K562 (cell line): ENCODE results near the gene IL17RB. TPM values are rescaled to one million over a fixed set of nuclear protein-coding genes. Genes with fewer than 3 reads are reported as not detected.

ENCODE experiments used
- ATAC-seq: fragments of 200-7000 bp; cut with Tn5 transposase; 3 replicates; pipeline ENCODE4 v1.9.1; 2020; ENCODE audit warnings: moderate library complexity
- BruUV-seq: library from RNA; stranded (reverse); fragments of 400-500 nt; replicated peaks from 2 replicates; lab custom pipeline; 2021; lab: Mats Ljungman, UMichigan
- CTCF ChIA-PET: fragments of 300-600 bp; formaldehyde crosslinking; extraction: SDS; loops from one replicate; lab custom pipeline; 2021; ENCODE audit warnings: low intra/inter-chr PET ratio; lab: Yijun Ruan, JAX
- POLR2A ChIA-PET: fragments of 300-600, 350-650 bp; sonication (Branson Sonifier 250); formaldehyde crosslinking; extraction: SDS; loops from one replicate; lab custom pipeline; 2021; ENCODE audit warnings: antibody characterized with exemption, inconsistent platforms; lab: Yijun Ruan, JAX
- DNase-seq, 4 experiments: peaks; one replicate each; pipeline versions ENCODE4 v3.0.0 to v3.0.0-alpha.2; 2011 to 2018; ENCODE audit warnings: low spot score in 3 of 4, mixed read lengths in 3 of 4; ENCODE audit errors: extremely low read depth in 1 of 4
- FAIRE-seq: peaks from 2 replicates; lab custom pipeline; 2011; peaks lifted over from hg19 to GRCh38; lab: Jason Lieb, UNC
- H2AFZ ChIP-seq: 2 replicates; pipeline ENCODE4 v1.6.0; 2011; ENCODE audit warnings: low read depth, low read length, control low read depth, inconsistent platforms
- H3K27ac ChIP-seq: fragments of 200-600 bp; 3 replicates; pipeline ENCODE4 v1.8.0; 2011; ENCODE audit warnings: low read depth, mild to moderate bottlenecking, control low read depth, inconsistent platforms, low read length, moderate library complexity, mixed read lengths; ENCODE audit errors: extremely low read depth
- H3K27me3 ChIP-seq, 2 experiments: fragments of 300-600 bp in 1 of 2; 2 replicates in 1 of 2; 3 replicates in 1 of 2; pipeline versions ENCODE4 v1.6.0 to v1.8.0; 2011; ENCODE audit warnings: inconsistent platforms in 2 of 2, low read length in 2 of 2, mild to moderate bottlenecking in 1 of 2, mixed read lengths in 1 of 2, moderate library complexity in 1 of 2; ENCODE audit not compliant: control insufficient read depth in 2 of 2, insufficient read depth in 2 of 2
- H3K36me3 ChIP-seq: fragments of 300-600 bp; 3 replicates; pipeline ENCODE4 v1.8.0; 2011; ENCODE audit warnings: mild to moderate bottlenecking, low read length, inconsistent platforms; ENCODE audit not compliant: control insufficient read depth, insufficient read depth
- H3K4me1 ChIP-seq, 2 experiments: fragments of 200-600 bp in 1 of 2; replicated peaks in 1 of 2; 2 replicates in 1 of 2; 3 replicates in 1 of 2; pipeline versions ENCODE4 v1.5.1 to v1.8.0; 2011; ENCODE audit warnings: inconsistent platforms in 2 of 2, low read length in 2 of 2, mild to moderate bottlenecking in 1 of 2, mixed read lengths in 1 of 2, moderate library complexity in 1 of 2; ENCODE audit not compliant: control insufficient read depth in 2 of 2, insufficient read depth in 2 of 2
- H3K4me2 ChIP-seq: 2 replicates; pipeline ENCODE4 v1.6.1; 2011; ENCODE audit warnings: low read length, control low read depth, inconsistent platforms, mixed read lengths; ENCODE audit not compliant: insufficient read depth
- H3K4me3 ChIP-seq: fragments of 200-600 bp; sonication (generic), shearing (Covaris generic); 2 replicates; pipeline ENCODE4 v1.5.1; 2016; ENCODE audit warnings: control low read depth, inconsistent platforms
- H3K79me2 ChIP-seq: fragments of 200-600 bp; 3 replicates; pipeline ENCODE4 v1.8.0; 2011; ENCODE audit warnings: low read length, inconsistent platforms; ENCODE audit not compliant: control insufficient read depth, insufficient read depth
- H3K9ac ChIP-seq, 2 experiments: 2 replicates each; pipeline versions ENCODE4 v1.6.0 to v1.6.1; 2011; ENCODE audit warnings: low read depth in 2 of 2, low read length in 2 of 2, control low read depth in 1 of 2, inconsistent platforms in 1 of 2, mild to moderate bottlenecking in 1 of 2, mixed read lengths in 1 of 2; ENCODE audit not compliant: insufficient read depth in 1 of 2
- H3K9me1 ChIP-seq: one replicate; pipeline ENCODE4 v1.6.0; 2011; ENCODE audit warnings: inconsistent platforms, mild to moderate bottlenecking, low read length, moderate library complexity; ENCODE audit not compliant: control insufficient read depth, insufficient read depth
- H3K9me3 ChIP-seq: replicated peaks from 2 replicates; pipeline ENCODE4 v1.5.1; 2011; ENCODE audit warnings: low read depth, low read length, inconsistent platforms; ENCODE audit not compliant: control insufficient read depth, insufficient read depth
- H4K20me1 ChIP-seq: replicated peaks from 2 replicates; pipeline ENCODE4 v1.6.1; 2011; ENCODE audit warnings: low read length, inconsistent platforms, mixed read lengths; ENCODE audit not compliant: control insufficient read depth, insufficient read depth
- BCOR ChIP-seq: fragments of 450-650 bp; IDR thresholded peaks from 2 replicates; pipeline ENCODE4 v1.6.1; 2016
- CREB1 ChIP-seq, 2 experiments: sonication (generic) in 1 of 2; formaldehyde crosslinking in 1 of 2; IDR thresholded peaks; 2 replicates each; pipeline versions ENCODE4 v1.6.1 to v1.8.0; 2012 to 2022; ENCODE audit warnings: inconsistent platforms in 1 of 2, mild to moderate bottlenecking in 1 of 2, missing genetic modification reagents in 1 of 2, moderate library complexity in 1 of 2
- NCOA4 ChIP-seq: fragments of 450-650 bp; IDR thresholded peaks from 2 replicates; pipeline ENCODE4 v1.6.1; 2018; ENCODE audit warnings: mild to moderate bottlenecking; ENCODE audit not compliant: partially characterized antibody
- NELFE ChIP-seq: IDR thresholded peaks from 2 replicates; pipeline ENCODE4 v1.6.1; 2011; ENCODE audit warnings: mild to moderate bottlenecking; ENCODE audit not compliant: insufficient read depth, insufficient read length
- PURB ChIP-seq: sonication (generic); formaldehyde crosslinking; IDR thresholded peaks from 2 replicates; pipeline ENCODE4 v1.9.0; 2021; ENCODE audit warnings: low read depth, mild to moderate bottlenecking, missing genetic modification reagents
- SMARCC2 ChIP-seq: fragments of 450-650 bp; IDR thresholded peaks from 2 replicates; pipeline ENCODE4 v1.6.1; 2017; ENCODE audit warnings: antibody characterized with exemption, moderate library complexity, mild to moderate bottlenecking, low read depth
- ZNF124 ChIP-seq: sonication (generic); formaldehyde crosslinking; IDR thresholded peaks from 2 replicates; pipeline ENCODE4 v1.8.1; 2022; ENCODE audit warnings: missing genetic modification reagents
- ZNF165 ChIP-seq: fragments of 250-450 bp; sonication (Bioruptor Pico); IDR thresholded peaks from 2 replicates; pipeline ENCODE4 v1.4.0; 2020; ENCODE audit warnings: borderline replicate concordance
- WGBS: fragments of 100-300 bp; shearing (Covaris generic); methylation state at CpG from one replicate; pipeline ENCODE4 v1.1.6; 2016; ENCODE audit warnings: low coverage, mixed read lengths; ENCODE audit not compliant: insufficient coverage; ENCODE audit errors: missing lambda C conversion rate; 5-methylcytosine and 5-hydroxymethylcytosine counted together
- in situ Hi-C: fragments of 300-500 bp; cut with MboI; formaldehyde crosslinking; loops from 4 replicates; pipeline ENCODE4 v1.15.0; 2018; ENCODE audit warnings: inconsistent platforms, mixed read lengths
- intact Hi-C: fragments of 100-400 bp; cut with micrococcal nuclease; formaldehyde crosslinking; loops from 2 replicates; pipeline ENCODE4 v1.14.2; 2022
- polyA plus RNA-seq, 8 experiments: library from polyadenylated mRNA; depleted of rRNA in 4 of 8; stranded (reverse) in 5 of 8; unstranded in 3 of 8; fragments of >200 nt; fragmentation: Nextera tagmentation in 2 of 8; fragmentation: Illumina TruSeq in 1 of 8; extraction: Ambion mirVana in 2 of 8; extraction: Trizol in 1 of 8; gene quantifications; 2 replicates each; pipeline versions ENCODE4 v1.2.1 to v1.2.3, GENCODE V29; 2011 to 2014; ENCODE audit warnings: inconsistent platforms in 1 of 8, missing spikeins in 1 of 8
- total RNA-seq, 7 experiments: library from RNA; depleted of rRNA in 6 of 7; stranded (reverse); fragments of >200 nt in 6 of 7; fragmentation: Illumina TruSeq in 2 of 7; extraction: Trizol in 2 of 7; gene quantifications; 2 replicates each; pipeline versions ENCODE4 v1.2.1 to v1.2.3, GENCODE V29; 2011 to 2021; ENCODE audit warnings: low replicate concordance in 1 of 7
- TF ChIP-seq, protein P1 (sequence below): sonication (generic); formaldehyde crosslinking; IDR thresholded peaks from 2 replicates; pipeline ENCODE4 v1.8.0; 2023; ENCODE audit warnings: mild to moderate bottlenecking, missing genetic modification reagents
- TF ChIP-seq, protein P2 (sequence below): fragments of 450-650 bp; IDR thresholded peaks from 2 replicates; pipeline ENCODE4 v1.6.1; 2016; ENCODE audit warnings: antibody characterized with exemption
- TF ChIP-seq, protein P3 (sequence below): fragments of 200-800 bp; sonication (Bioruptor generic); IDR thresholded peaks from 2 replicates; pipeline ENCODE4 v1.6.1; 2017; ENCODE audit warnings: missing genetic modification characterization, missing compliant biosample characterization
- TF ChIP-seq, protein P4 (sequence below): fragments of 250-450 bp; sonication (Bioruptor Pico); IDR thresholded peaks from 2 replicates; pipeline ENCODE4 v1.5.0; 2022; ENCODE audit warnings: mild to moderate bottlenecking
- TF ChIP-seq, protein P5 (sequence below): sonication (generic); formaldehyde crosslinking; IDR thresholded peaks from 2 replicates; pipeline ENCODE4 v1.9.0; 2022; ENCODE audit warnings: mild to moderate bottlenecking, missing genetic modification reagents

IL17RB gene
- total and polyA plus RNA-seq, 9 of the 15 experiments (the other 6 are each of a cell fraction or from before 2014, with no cell fraction given), result 1.1 to 4.1 (median 1.7) TPM

DNA sequence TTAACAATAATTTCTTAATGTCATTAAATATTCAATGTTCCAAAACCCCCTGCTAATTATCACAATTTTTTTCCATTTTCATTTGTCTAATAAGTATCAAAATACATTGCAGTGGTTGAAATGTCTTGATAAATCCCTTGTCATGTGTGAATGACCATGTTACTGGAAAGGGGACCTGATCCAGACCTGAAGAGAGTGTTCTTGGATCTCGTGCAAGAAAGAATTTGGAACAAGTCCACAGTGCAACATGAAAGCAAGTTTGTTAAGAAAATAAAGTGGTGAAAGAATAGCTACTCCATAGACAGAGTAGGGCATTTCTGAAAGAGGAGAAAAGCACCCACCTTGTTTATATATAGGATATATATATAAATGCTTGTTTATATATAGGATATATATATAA, 55.7 kb downstream of the IL17RB start (continued):
- TF ChIP-seq, protein P1, sequence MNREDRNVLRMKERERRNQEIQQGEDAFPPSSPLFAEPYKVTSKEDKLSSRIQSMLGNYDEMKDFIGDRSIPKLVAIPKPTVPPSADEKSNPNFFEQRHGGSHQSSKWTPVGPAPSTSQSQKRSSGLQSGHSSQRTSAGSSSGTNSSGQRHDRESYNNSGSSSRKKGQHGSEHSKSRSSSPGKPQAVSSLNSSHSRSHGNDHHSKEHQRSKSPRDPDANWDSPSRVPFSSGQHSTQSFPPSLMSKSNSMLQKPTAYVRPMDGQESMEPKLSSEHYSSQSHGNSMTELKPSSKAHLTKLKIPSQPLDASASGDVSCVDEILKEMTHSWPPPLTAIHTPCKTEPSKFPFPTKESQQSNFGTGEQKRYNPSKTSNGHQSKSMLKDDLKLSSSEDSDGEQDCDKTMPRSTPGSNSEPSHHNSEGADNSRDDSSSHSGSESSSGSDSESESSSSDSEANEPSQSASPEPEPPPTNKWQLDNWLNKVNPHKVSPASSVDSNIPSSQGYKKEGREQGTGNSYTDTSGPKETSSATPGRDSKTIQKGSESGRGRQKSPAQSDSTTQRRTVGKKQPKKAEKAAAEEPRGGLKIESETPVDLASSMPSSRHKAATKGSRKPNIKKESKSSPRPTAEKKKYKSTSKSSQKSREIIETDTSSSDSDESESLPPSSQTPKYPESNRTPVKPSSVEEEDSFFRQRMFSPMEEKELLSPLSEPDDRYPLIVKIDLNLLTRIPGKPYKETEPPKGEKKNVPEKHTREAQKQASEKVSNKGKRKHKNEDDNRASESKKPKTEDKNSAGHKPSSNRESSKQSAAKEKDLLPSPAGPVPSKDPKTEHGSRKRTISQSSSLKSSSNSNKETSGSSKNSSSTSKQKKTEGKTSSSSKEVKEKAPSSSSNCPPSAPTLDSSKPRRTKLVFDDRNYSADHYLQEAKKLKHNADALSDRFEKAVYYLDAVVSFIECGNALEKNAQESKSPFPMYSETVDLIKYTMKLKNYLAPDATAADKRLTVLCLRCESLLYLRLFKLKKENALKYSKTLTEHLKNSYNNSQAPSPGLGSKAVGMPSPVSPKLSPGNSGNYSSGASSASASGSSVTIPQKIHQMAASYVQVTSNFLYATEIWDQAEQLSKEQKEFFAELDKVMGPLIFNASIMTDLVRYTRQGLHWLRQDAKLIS, result no peak
- TF ChIP-seq NELFE (no peak), SMARCC2 (no peak), CREB1 (IDR thresholded peaks at IDR 0.05) (no peak), CREB1 (CRISPR knock-in tag; IDR thresholded peaks at IDR 0.05) (no peak)
- TF ChIP-seq, protein P2, sequence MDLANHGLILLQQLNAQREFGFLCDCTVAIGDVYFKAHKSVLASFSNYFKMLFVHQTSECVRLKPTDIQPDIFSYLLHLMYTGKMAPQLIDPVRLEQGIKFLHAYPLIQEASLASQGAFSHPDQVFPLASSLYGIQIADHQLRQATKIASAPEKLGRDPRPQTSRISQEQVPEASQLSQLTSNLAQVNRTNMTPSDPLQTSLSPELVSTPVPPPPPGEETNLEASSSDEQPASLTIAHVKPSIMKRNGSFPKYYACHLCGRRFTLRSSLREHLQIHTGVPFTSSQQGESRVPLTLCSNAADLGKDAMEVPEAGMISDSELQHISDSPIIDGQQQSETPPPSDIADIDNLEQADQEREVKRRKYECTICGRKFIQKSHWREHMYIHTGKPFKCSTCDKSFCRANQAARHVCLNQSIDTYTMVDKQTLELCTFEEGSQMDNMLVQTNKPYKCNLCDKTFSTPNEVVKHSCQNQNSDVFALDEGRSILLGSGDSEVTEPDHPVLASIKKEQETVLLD, result no peak

DNA sequence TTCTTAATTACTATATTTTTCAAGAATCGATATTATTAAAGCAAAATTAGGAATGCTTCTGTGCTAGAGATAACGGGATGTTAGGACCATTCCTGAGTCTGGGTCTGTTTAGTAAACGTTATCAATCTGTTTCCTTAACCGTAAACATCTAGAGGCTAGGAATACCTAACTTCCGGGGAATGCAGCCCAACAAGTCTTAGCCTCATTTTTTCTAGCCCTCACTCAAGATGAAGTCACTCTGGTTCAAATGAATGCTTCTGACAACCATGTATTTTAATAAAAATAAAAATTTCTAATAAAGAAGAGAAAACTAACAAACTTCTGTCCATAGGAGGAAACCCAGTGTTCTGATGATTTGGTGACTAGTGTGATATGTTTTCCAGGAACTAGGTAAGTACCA, 56.3 kb downstream of the IL17RB start:
- Histone ChIP-seq H2AFZ (no peak overlapping the region), H3K27ac (no peak overlapping the region), H4K20me1 (no peaks in the 10 kb centered on the region), H3K4me1 (no peaks in the 10 kb centered on the region), H3K4me3 (no peak overlapping the region), H3K9ac (no peak overlapping the region), H3K79me2 (no peaks in the 10 kb centered on the region), H3K4me2 (no peak overlapping the region), H3K9me1 (no peaks in the 10 kb centered on the region), H3K27me3 (peaks cover 0 to 1% of the 10 kb centered on the region in 2 experiments; a peak in 3 of 5 replicates), H3K36me3 (no peaks in the 10 kb centered on the region), H3K9me3 (no peaks in the 10 kb centered on the region)
- ChIA-PET POLR2A (no interaction called here), CTCF (no interaction called here)
- intact Hi-C loops, result no loop called here
- no TSS peak for BruUV-seq
- ATAC-seq (no peak), FAIRE-seq (no peak), DNase-seq (no peak)
- WGBS, result 0% methylated on average over 5 of the region's 5 CpGs
- in situ Hi-C loops, result no loop called here
- TF ChIP-seq, protein P3, sequence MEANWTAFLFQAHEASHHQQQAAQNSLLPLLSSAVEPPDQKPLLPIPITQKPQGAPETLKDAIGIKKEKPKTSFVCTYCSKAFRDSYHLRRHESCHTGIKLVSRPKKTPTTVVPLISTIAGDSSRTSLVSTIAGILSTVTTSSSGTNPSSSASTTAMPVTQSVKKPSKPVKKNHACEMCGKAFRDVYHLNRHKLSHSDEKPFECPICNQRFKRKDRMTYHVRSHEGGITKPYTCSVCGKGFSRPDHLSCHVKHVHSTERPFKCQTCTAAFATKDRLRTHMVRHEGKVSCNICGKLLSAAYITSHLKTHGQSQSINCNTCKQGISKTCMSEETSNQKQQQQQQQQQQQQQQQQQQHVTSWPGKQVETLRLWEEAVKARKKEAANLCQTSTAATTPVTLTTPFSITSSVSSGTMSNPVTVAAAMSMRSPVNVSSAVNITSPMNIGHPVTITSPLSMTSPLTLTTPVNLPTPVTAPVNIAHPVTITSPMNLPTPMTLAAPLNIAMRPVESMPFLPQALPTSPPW (CRISPR knock-in tag), result no peak
- no peak for TF ChIP-seq PURB (CRISPR knock-in tag)
- TF ChIP-seq, protein P4, sequence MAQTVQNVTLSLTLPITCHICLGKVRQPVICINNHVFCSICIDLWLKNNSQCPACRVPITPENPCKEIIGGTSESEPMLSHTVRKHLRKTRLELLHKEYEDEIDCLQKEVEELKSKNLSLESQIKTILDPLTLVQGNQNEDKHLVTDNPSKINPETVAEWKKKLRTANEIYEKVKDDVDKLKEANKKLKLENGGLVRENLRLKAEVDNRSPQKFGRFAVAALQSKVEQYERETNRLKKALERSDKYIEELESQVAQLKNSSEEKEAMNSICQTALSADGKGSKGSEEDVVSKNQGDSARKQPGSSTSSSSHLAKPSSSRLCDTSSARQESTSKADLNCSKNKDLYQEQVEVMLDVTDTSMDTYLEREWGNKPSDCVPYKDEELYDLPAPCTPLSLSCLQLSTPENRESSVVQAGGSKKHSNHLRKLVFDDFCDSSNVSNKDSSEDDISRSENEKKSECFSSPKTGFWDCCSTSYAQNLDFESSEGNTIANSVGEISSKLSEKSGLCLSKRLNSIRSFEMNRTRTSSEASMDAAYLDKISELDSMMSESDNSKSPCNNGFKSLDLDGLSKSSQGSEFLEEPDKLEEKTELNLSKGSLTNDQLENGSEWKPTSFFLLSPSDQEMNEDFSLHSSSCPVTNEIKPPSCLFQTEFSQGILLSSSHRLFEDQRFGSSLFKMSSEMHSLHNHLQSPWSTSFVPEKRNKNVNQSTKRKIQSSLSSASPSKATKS (CRISPR knock-in tag), result no peak
- no peak for TF ChIP-seq ZNF165 (CRISPR knock-in tag)
- no peak for TF ChIP-seq NCOA4
- TF ChIP-seq ZNF124, result no peak
- TF ChIP-seq, protein P5, sequence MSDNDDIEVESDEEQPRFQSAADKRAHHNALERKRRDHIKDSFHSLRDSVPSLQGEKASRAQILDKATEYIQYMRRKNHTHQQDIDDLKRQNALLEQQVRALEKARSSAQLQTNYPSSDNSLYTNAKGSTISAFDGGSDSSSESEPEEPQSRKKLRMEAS, result no peak
- no peak for TF ChIP-seq BCOR
